Ectodermal cell (in vitro differentiated cells): Measurements from ENCODE around the gene DNAH1.

Experiments used
- H3K27ac ChIP-seq: 2 replicates; pipeline ENCODE4 v1.7.0; 2013; ENCODE audit warnings: mild to moderate bottlenecking, low read depth, low read length; ENCODE audit not compliant: insufficient read depth, poor library complexity, severe bottlenecking
- H3K27me3 ChIP-seq: 2 replicates; pipeline ENCODE4 v1.7.0; 2013; ENCODE audit warnings: mild to moderate bottlenecking, low read length; ENCODE audit not compliant: insufficient read depth, control insufficient read depth, poor library complexity, severe bottlenecking
- H3K36me3 ChIP-seq: one replicate; pipeline ENCODE4 v1.7.0; 2013; ENCODE audit warnings: low read length; ENCODE audit not compliant: control insufficient read depth, insufficient read depth
- H3K4me1 ChIP-seq: one replicate; pipeline ENCODE4 v1.7.0; 2013; ENCODE audit warnings: low read length; ENCODE audit not compliant: control insufficient read depth, insufficient read depth
- H3K4me3 ChIP-seq: 2 replicates; pipeline ENCODE4 v1.7.0; 2013; ENCODE audit warnings: low read depth, low read length, control low read depth; ENCODE audit not compliant: insufficient read depth
- H3K9me3 ChIP-seq: 2 replicates; pipeline ENCODE4 v1.7.0; 2013; ENCODE audit warnings: mild to moderate bottlenecking, low read length, moderate library complexity; ENCODE audit not compliant: control insufficient read depth
- WGBS, 2 experiments: methylation state at CpG; one replicate each; pipeline ENCODE4 v1.1.7; 2013; ENCODE audit warnings: missing lambda C conversion rate in 2 of 2; 5-methylcytosine and 5-hydroxymethylcytosine counted together

The DNAH1 gene

GRCh38 chr3:52290596-52291507 is 25.3 kb upstream of the DNAH1 start:
- H3K9me3 ChIP-seq: no peaks in the 10 kb centered on the region
- no peak overlapping the region for H3K4me3 ChIP-seq
- H3K27ac ChIP-seq: no peak overlapping the region
- WGBS, 2 experiments: 93% methylated on average over 23 of the region's 23 CpGs
- H3K4me1 ChIP-seq: peaks cover 6% of the 10 kb centered on the region
- H3K36me3 ChIP-seq: no peaks in the 10 kb centered on the region
- no peaks in the 10 kb centered on the region for H3K27me3 ChIP-seq

DNA sequence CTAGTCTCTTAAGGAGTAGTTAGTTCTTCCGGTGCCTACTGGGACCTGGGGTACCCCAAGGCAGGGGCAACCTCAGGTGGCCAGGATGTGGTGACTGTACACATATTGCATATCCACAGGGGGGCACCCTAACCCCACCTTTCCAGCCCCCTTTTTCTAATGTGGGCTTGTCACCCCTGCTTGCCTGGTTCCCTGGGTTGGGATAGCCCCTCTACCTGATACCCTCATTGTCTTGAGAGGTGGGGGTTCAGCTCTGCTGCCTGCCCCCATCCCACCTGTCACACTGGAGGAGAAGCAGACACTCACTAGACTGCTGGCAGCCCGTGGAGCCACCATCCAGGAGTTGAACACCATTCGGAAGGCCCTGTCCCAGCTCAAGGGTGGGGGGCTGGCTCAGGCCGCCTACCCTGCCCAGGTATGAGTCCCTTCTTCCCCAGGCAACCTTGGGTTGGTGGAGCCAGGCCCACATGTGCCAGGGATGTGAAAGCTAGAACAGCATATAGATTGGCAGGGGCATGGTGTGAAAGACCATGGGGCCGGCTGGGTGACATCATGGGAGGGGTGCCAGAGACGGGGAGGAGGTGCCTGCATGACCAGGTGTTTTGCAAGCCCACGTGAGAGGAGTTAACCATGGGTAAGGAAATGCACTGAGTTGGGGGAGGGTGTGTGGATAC is 24.5 kb upstream of the DNAH1 start:
- no peaks in the 10 kb centered on the region for H3K36me3 ChIP-seq
- WGBS, 2 experiments: 84 to 89% methylated on average over 7 of the region's 7 CpGs
- H3K27me3 ChIP-seq: no peaks in the 10 kb centered on the region
- H3K4me1 ChIP-seq: peaks cover 4% of the 10 kb centered on the region
- no peaks in the 10 kb centered on the region for H3K9me3 ChIP-seq
- no peak overlapping the region for H3K4me3 ChIP-seq
- H3K27ac ChIP-seq: no peak overlapping the region

DNA sequence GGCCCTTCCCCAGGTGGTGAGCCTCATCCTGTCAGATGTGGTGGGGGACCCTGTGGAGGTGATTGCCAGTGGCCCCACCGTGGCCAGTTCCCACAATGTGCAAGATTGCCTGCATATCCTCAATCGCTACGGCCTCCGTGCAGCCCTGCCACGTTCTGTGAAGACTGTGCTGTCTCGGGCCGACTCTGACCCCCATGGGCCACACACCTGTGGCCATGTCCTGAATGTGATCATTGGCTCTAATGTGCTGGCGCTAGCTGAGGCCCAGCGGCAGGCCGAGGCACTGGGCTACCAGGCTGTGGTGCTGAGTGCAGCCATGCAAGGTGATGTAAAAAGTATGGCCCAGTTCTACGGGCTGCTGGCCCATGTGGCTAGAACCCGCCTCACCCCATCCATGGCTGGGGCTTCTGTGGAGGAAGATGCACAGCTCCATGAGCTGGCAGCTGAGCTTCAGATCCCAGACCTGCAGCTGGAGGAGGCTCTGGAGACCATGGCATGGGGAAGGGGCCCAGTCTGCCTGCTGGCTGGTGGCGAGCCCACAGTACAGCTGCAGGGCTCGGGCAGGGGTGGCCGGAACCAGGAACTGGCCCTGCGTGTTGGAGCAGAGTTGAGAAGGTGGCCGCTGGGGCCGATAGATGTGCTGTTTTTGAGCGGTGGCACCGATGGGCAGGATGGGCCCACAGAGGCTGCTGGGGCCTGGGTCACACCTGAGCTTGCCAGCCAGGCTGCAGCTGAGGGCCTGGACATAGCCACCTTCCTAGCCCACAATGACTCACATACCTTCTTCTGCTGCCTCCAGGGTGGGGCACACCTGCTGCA is 23.7 kb upstream of the DNAH1 start:
- Histone ChIP-seq H3K36me3 (no peaks in the 10 kb centered on the region), H3K4me1 (no peaks in the 10 kb centered on the region), H3K27me3 (no peaks in the 10 kb centered on the region), H3K4me3 (no peak overlapping the region), H3K27ac (no peak overlapping the region), H3K9me3 (no peaks in the 10 kb centered on the region)
- 96% methylated on average over 20 of the region's 20 CpGs for WGBS, 2 experiments

GRCh38 chr3:52293491-52294319 is 22.4 kb upstream of the DNAH1 start:
- Histone ChIP-seq H3K4me3 (no peak overlapping the region), H3K27ac (no peak overlapping the region), H3K36me3 (no peaks in the 10 kb centered on the region), H3K4me1 (peaks cover 9% of the 10 kb centered on the region), H3K27me3 (no peaks in the 10 kb centered on the region), H3K9me3 (no peaks in the 10 kb centered on the region)
- 91 to 92% methylated on average over 17 of the region's 17 CpGs for WGBS, 2 experiments

DNA sequence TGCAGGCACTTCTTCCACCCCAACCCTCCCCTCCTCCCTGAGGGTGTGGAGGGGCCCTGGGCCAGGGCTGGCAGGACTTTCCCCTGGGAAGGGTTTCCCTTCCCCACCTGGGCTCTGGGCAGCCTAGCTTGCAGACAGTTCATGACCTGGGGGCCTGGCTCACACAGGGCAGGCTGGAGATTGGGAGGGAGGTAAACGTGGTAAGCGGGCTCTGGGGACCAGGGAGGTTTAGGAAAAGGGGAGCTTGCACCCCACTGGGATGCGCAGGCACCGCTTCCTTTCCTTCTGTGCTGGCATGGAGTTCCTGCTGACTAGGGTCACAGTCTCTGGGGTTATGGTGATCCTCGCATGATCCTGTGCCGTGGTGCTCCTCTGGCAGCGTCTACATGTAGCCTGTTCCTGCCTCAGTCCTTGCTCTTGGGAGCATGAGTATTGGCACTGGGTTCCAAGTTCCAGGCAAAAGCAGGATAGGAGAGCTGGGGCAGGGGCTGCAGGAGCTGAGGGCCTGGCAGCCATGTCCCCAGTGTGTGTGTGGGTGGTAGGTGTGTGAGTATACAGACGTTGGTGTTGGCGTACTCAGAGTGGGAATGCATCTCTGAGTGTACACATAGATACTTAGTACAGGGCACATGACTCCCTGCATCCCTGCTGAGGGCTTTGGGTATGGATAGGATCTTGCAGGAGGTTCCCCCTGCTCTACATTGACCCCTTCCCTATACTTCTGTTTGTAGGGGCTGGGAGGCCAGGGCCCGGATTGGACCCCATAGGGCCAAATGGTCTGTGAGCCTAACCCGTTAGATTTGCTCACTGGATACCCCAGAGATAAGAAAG is 21.6 kb upstream of the DNAH1 start:
- no peak overlapping the region for H3K27ac ChIP-seq
- no peak overlapping the region for H3K4me3 ChIP-seq
- no peaks in the 10 kb centered on the region for H3K9me3 ChIP-seq
- peaks cover 16% of the 10 kb centered on the region for H3K4me1 ChIP-seq
- no peaks in the 10 kb centered on the region for H3K36me3 ChIP-seq
- no peaks in the 10 kb centered on the region for H3K27me3 ChIP-seq
- WGBS, 2 experiments: 85 to 86% methylated on average over 11 of the region's 11 CpGs

DNA sequence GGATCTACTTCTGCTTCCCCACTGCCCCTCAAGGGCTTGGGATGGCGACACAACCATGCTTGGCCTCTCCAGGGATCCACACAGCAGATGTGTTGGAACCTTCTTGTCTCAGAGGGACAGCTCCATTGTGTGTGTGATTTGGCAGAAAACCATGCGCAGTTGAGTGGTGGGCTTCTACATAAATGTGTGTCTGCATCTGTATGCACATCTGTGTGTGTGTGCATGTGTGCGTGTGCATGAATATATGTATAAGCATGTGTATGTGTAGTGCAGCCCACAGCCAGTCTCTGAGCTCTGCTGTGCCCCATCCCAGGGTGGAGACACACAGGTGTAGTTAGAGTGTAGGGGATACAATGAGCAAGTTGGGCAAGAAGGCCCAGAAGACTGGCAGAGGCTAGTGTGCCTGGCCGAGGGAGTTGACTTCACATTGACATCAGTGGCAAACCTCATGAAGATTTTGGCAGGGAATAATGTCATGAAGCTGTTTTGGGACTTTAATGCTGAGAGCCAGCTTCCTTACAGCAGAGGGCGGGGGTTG is 20.4 kb upstream of the DNAH1 start:
- 89 to 93% methylated on average over 5 of the region's 5 CpGs for WGBS, 2 experiments

GRCh38 chr3:52297242-52298148 is 18.6 kb upstream of the DNAH1 start:
- Histone ChIP-seq H3K27ac (no peak overlapping the region), H3K36me3 (no peaks in the 10 kb centered on the region), H3K9me3 (no peaks in the 10 kb centered on the region), H3K4me3 (peak overlapping the region; percentile 32), H3K27me3 (no peaks in the 10 kb centered on the region), H3K4me1 (peaks cover 30% of the 10 kb centered on the region)
- 85 to 88% methylated on average over 11 of the region's 11 CpGs for WGBS, 2 experiments

More for the DNA sequence above, 20.4 kb upstream of the DNAH1 start:
- H3K27ac ChIP-seq: no peak overlapping the region
- no peaks in the 10 kb centered on the region for H3K27me3 ChIP-seq
- no peak overlapping the region for H3K4me3 ChIP-seq
- H3K36me3 ChIP-seq: no peaks in the 10 kb centered on the region
- no peaks in the 10 kb centered on the region for H3K9me3 ChIP-seq
- H3K4me1 ChIP-seq: peaks cover 28% of the 10 kb centered on the region
